Stimulated activated CD4-positive, alpha-beta T cell treated with anti-CD3 and anti-CD28 coated beads, Interleukin-4, amount 100 ng/mL, for 48 hours (primary cell): ENCODE measurements around the gene TMEM214.
A peak's percentile ranks its signal among the peaks of the same experiment; 100 is the strongest.
"Not testable (repeated sequence)": the region's sequence is repeated elsewhere in the genome, so short reads cannot be mapped to it uniquely, and the experiment has no call there.

ENCODE experiments used
- DNase-seq, 2 donors: peaks; one replicate each; pipeline ENCODE4 v3.0.0-alpha.2; 2020; ENCODE audit warnings: low read depth in 2 of 2

TMEM214 gene

GRCh38 chr2:27069961-27070618 is 37.3 kb downstream of the TMEM214 start:
- no peak for DNase-seq

DNA sequence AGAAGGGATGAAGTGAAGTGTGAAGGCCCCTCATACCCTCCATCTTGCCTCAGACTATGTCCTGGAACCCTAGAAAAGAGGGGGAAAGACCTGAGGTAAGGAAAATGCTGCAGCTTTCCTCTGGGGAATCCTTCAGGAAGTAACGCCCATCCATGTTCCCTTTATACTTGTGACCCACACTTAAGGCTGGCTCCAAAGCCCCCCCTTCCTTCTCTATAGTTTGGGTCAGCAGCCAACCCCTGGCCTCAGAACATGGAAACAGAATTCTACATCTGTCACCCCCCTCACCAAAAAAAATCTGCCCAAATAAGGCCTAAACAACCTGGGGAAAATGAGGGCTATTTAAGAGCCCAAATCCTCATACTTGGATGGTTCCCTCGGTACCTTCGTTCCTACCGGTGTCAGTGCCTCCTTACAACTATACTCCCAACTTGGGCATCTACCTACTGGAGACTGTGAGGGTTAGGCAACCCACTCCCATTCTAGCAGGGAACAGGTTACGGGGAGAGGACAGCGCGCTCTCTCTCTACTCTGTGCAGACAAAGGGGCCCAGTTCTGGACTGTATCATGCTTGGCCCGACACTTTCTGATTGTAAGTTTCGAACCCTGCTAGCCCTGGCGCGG is 38.0 kb downstream of the TMEM214 start:
- no peak for DNase-seq

GRCh38 chr2:27071277-27071989 is 38.7 kb downstream of the TMEM214 start, which contains the start of gene OST4:
Gene OST4 (minus strand): TSS chr2:27071654.
- DNase-seq = peak; percentile 82 to 89

DNA sequence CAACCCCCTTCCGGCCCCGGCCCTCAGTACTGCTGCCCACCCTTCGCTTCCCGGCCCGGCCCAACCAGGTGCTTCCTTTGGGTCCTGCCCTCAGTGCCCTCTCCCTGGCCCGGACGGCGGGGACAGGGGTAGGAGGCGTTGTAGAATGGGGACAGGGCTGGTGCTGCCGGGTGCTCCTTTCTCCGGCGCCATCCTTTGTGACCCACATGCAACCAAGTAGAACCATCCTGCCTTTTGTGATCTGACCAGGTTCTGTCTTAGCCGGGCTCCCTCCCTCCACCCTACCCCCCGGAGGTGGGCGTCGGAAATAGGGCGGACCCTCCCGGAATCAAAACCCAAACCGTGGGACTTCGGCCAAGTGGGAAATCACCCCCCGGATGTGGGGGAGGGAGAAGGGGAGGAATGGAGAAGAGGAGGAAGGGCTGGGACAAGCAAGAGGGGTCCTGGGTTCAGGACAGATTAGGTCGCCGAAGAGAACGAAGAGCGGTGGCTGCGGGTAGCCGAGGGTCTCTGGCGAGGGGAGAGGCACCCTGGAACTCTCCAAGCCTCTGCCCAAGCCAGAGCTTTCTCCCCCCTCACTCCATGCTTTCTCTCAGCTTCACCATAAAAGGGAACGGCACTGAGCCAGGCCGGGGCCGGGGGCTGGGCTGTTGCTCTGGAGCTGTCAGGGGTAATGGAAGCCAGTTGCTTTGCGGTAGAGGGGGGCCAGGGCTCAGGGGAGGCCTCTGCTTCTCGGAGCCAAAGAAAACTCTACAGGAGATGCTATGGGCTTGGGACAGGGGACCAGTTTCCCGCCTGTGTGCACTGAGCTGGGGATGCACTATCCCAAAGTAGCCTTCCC is 39.4 kb downstream of the TMEM214 start:
- DNase-seq = peak in 1 of 2 donors; percentile 36

- no peak for DNase-seq
Measured at GRCh38 chr2:27072920-27073319, 40.2 kb downstream of the TMEM214 start.

DNA sequence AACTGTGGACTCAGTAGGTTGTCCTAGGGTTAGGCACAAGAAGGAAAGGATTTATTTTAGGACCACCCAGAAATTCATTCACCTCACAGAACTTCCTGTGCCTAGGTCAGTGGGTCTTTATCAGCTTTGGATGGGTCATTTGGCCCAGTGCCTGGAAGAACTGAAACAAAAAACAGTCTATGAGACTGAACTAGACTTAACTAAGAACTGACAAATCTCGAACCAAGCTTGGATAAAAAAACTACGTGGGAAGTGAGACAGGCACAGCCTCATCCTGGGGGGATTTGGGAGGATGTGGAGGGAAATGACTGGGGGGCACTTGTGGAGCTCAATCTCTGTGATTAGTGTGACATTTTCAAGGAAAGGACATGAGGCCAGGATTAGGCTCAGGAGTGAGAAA is 41.0 kb downstream of the TMEM214 start:
- no peak for DNase-seq

DNA sequence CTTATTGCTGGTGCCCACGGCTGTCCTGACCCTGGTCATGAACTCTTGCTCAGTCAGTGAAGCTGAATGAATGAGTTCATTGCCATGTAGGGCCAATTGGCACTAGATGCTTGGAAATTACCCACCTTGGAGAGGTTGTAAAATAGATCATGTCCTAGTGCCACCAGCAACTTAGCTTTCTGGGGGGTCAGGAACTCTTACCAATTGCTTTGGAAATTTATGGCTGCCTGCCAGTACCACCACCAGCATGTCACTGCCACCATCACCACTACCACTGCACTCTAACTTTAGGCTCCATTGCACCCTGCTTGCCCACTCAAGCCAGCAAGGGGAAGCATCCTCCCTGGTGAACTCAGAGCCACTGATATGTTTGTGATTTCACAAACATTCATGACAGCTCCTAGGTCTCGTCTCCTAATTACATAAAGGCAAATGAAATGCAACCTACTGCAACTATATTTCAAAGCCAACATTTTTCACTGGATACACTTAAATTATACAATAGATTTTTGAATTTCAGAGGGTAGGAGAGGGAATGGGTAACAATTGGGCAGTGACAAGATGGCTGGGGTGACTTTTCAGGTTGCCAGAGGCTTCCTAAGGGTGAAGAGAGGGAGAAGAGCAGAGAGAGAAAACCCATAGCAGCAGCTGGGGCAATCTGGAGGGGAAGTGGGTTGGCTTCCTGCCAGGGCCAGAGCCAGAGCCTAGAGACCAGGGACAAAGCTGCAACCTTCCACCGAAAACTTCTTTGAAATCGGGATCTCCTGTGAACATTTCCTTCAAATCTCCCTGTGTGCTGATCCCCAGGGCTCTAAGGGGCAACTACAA is 42.2 kb downstream of the TMEM214 start:
- peak in 1 of 2 donors; percentile 24 for DNase-seq

DNA sequence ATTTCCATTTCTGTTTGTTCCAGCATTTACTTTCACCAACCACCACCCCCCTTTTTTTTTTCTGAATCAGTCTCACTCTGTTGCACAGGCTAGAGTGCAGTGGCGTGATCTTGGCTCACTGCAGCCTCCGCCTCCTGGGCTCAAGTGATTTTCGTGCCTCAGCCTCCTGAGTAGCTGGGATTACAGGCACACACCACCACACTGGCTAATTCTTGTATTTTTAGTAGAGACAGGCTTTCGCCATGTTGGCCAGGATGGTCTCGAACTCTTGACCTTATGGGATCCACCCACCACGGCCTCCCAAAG is 42.8 kb downstream of the TMEM214 start:
- not testable (repeated sequence) for DNase-seq

DNA sequence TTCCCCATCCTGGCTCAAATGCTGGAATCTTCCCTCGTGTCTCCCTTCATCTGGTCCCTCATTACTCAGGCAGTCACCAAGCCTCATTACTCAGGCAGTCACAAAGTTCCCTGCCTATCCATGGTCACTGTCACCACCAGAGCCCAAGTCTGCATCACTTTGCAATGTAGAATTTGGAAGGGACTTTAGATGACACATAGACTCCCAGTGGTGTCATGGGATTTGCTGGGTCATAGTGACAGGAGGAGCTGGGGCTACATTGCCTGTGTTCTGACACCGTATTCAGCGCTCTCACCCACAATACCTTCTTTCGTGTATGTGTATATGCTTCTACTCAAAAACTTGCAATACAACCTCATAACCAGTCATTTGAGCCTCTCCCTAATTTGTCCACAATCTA is 43.6 kb downstream of the TMEM214 start:
- DNase-seq = no peak

DNA sequence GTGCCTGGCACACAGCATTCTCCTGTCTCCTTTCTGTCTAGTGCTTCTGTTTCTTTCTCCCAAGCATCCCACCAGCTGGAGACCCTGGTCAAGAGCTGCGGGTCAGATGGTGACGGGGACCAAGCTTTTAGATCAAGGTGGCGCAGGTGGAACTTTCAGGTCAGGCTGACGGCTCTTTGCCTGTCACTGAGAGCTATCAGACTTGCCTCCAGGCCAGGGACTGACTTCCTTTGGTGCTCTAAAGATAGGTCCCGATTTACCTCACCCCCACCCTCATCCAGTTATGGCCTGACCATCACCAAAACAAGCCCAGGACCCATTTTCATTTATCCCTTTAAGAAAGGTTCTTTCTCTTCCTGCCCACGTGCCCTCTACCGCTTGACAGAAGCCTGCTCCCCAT is 44.5 kb downstream of the TMEM214 start:
- no peak for DNase-seq

GRCh38 chr2:27078267-27079194 is 45.8 kb downstream of the TMEM214 start, which contains the start of gene EMILIN1:
Gene EMILIN1 (plus strand): TSS chr2:27078615. CDS start chr2:27079066, 451 bp downstream.
- no peak for DNase-seq

DNA sequence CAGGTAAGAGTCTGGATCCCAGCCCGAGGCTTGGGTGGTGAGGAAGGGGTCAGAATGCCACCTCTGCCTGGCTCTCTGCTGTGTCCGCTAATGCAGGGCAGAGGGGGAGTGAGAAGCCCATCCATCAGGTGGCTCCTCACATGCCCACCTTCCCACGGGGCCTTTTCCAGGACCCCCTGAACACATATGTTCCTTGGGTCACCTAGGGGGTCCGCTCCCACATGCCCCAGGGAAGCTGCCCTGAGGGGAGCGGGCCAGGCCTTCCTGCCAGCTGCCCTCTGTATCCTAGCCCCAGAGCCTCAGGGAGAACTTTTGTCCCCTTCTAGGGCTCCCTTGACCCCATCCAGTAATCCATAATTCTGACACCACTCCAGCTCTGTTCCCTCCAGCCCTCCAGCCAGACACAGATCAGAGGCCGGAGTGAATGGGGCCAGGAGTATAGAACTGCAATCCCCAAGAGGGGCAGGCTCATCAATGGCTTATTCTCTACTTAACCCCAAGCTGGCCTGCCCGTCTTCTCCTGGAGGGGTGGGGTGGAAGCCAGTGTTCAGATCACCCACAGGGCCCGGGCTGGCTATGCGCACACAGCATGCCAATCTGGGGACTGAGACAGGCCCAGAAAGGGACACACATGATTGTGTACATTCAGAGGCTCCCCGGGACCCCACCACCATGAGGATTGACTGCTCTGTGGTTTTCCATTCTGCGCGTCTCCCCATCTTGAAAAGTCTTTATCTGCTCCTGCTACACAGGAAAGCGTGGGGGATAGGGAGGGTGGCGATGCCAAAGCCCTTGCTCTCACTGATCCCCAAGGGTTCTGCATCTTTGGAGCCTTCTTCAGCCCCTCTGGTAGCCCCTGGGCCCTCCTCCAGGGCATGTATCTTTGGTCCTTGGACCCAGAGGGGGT is 46.7 kb downstream of the TMEM214 start:
- no peak for DNase-seq

DNA sequence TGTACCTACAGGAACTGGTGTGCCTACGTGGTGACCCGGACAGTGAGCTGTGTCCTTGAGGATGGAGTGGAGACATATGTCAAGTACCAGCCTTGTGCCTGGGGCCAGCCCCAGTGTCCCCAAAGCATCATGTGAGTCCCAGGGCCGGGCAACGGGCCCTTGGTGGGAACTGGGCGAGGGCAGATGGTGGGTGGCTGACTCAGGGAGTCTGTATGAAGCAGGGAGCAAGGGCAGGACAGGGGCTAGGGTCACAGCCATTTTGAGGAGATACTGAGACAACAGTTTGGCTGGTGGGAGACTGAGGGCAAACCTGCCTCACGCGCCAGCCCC is 47.3 kb downstream of the TMEM214 start:
- DNase-seq = no peak

DNA sequence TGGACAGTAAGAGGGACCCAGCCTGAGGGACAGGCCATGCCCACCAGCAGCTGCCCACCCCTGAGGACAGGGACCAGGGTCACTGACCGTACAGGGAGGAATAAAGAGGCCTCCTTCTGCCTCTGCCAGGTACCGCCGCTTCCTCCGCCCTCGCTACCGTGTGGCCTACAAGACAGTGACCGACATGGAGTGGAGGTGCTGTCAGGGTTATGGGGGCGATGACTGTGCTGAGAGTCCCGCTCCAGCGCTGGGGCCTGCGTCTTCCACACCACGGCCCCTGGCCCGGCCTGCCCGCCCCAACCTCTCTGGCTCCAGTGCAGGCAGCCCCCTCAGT is 47.8 kb downstream of the TMEM214 start:
- no peak for DNase-seq

DNA sequence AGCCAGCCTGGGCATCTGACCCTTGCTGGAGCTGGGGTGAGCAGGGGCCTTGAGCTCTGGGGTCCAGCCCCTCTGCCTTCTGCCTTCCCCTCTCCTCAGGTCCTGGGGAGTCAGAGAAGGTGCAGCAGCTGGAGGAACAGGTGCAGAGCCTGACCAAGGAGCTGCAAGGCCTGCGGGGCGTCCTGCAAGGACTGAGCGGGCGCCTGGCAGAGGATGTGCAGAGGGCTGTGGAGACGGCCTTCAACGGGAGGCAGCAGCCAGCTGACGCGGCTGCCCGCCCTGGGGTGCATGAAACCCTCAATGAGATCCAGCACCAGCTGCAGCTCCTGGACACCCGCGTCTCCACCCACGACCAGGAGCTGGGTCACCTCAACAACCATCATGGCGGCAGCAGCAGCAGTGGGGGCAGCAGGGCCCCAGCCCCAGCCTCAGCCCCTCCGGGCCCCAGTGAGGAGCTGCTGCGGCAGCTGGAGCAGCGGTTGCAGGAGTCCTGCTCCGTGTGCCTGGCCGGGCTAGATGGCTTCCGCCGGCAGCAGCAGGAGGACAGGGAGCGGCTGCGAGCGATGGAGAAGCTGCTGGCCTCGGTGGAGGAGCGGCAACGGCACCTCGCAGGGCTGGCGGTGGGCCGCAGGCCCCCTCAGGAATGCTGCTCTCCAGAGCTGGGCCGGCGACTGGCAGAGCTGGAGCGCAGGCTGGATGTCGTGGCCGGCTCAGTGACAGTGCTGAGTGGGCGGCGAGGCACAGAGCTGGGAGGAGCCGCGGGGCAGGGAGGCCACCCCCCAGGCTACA is 49.4 kb downstream of the TMEM214 start:
- no peak for DNase-seq

DNA sequence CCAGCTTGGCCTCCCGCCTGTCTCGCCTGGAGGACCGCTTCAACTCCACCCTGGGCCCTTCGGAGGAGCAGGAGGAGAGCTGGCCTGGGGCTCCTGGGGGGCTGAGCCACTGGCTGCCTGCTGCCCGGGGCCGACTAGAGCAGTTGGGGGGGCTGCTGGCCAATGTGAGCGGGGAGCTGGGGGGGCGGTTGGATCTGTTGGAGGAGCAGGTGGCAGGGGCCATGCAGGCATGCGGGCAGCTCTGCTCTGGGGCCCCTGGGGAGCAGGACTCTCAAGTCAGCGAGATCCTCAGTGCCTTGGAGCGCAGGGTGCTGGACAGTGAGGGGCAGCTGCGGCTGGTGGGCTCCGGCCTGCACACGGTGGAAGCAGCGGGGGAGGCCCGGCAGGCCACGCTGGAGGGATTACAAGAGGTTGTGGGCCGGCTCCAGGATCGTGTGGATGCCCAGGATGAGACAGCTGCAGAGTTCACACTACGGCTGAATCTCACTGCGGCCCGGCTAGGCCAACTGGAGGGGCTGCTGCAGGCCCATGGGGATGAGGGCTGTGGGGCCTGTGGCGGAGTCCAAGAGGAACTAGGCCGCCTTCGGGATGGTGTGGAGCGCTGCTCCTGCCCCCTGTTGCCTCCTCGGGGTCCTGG is 50.1 kb downstream of the TMEM214 start:
- DNase-seq = no peak

GRCh38 chr2:27083410-27084296 is 50.9 kb downstream of the TMEM214 start:
- DNase-seq = no peak
